ENCODE results near the gene RAB44. TPM values are rescaled to one million over a fixed set of nuclear protein-coding genes. Genes with fewer than 3 reads are reported as not detected.

RAB44 gene
- total RNA-seq, 1 experiment from 2014 or later, result not detected

GRCh38 chr6:36663504-36664446, 33.9 kb upstream of the RAB44 start:
- no peak for DNase-seq (ENCODE audit: low read depth, low spot score)
- in situ Hi-C loops (cut with HindIII; ENCODE audit: low pct_unique_long_range_greater_than_20kb, low sequenced_read_pairs), result no loop called here

GRCh38 chr6:36665180-36665579, 32.4 kb upstream of the RAB44 start:
- DNase-seq (ENCODE audit: low read depth, low spot score), result no peak
- in situ Hi-C loops (cut with HindIII; ENCODE audit: low pct_unique_long_range_greater_than_20kb, low sequenced_read_pairs), result no loop called here

GRCh38 chr6:36666287-36666686, 31.3 kb upstream of the RAB44 start:
- in situ Hi-C loops (cut with HindIII; ENCODE audit: low pct_unique_long_range_greater_than_20kb, low sequenced_read_pairs), result no loop called here
- no peak for DNase-seq (ENCODE audit: low read depth, low spot score)

- in situ Hi-C loops (cut with HindIII; ENCODE audit: low pct_unique_long_range_greater_than_20kb, low sequenced_read_pairs), result no loop called here
- DNase-seq (ENCODE audit: low read depth, low spot score), result peak; percentile 83
Observed at GRCh38 chr6:36666826-36667591, 30.6 kb upstream of the RAB44 start.

GRCh38 chr6:36668591-36668990, 29.0 kb upstream of the RAB44 start:
- in situ Hi-C loops (cut with HindIII; ENCODE audit: low pct_unique_long_range_greater_than_20kb, low sequenced_read_pairs), result no loop called here
- DNase-seq (ENCODE audit: low read depth, low spot score), result no peak

- in situ Hi-C loops (cut with HindIII; ENCODE audit: low pct_unique_long_range_greater_than_20kb, low sequenced_read_pairs), result no loop called here
- DNase-seq (ENCODE audit: low read depth, low spot score), result no peak
Observed at GRCh38 chr6:36669002-36669401, 28.6 kb upstream of the RAB44 start.

- in situ Hi-C loops (cut with HindIII; ENCODE audit: low pct_unique_long_range_greater_than_20kb, low sequenced_read_pairs), result no loop called here
- no peak for DNase-seq (ENCODE audit: low read depth, low spot score)
Observed at GRCh38 chr6:36670271-36670670, 27.4 kb upstream of the RAB44 start.

GRCh38 chr6:36671687-36672375, 25.8 kb upstream of the RAB44 start:
- in situ Hi-C loops (cut with HindIII; ENCODE audit: low pct_unique_long_range_greater_than_20kb, low sequenced_read_pairs), result no loop called here
- no peak for DNase-seq (ENCODE audit: low read depth, low spot score)

GRCh38 chr6:36673882-36674281, 23.7 kb upstream of the RAB44 start:
- in situ Hi-C loops (cut with HindIII; ENCODE audit: low pct_unique_long_range_greater_than_20kb, low sequenced_read_pairs), result no loop called here
- no peak for DNase-seq (ENCODE audit: low read depth, low spot score)

GRCh38 chr6:36674942-36675341, 22.7 kb upstream of the RAB44 start:
- no peak for DNase-seq (ENCODE audit: low read depth, low spot score)
- in situ Hi-C loops (cut with HindIII; ENCODE audit: low pct_unique_long_range_greater_than_20kb, low sequenced_read_pairs), result no loop called here

- in situ Hi-C loops (cut with HindIII; ENCODE audit: low pct_unique_long_range_greater_than_20kb, low sequenced_read_pairs), result no loop called here
- DNase-seq (ENCODE audit: low read depth, low spot score), result peak; percentile 42
Observed at GRCh38 chr6:36676141-36677058, 21.2 kb upstream of the RAB44 start.

GRCh38 chr6:36677059-36677749, 20.4 kb upstream of the RAB44 start:
- DNase-seq (ENCODE audit: low read depth, low spot score), result no peak
- in situ Hi-C loops (cut with HindIII; ENCODE audit: low pct_unique_long_range_greater_than_20kb, low sequenced_read_pairs), result no loop called here

- in situ Hi-C loops (cut with HindIII; ENCODE audit: low pct_unique_long_range_greater_than_20kb, low sequenced_read_pairs), result no loop called here
- no peak for DNase-seq (ENCODE audit: low read depth, low spot score)
Observed at GRCh38 chr6:36677753-36678487, 19.7 kb upstream of the RAB44 start.

- peak; percentile 86 for DNase-seq (ENCODE audit: low read depth, low spot score)
- in situ Hi-C loops (cut with HindIII; ENCODE audit: low pct_unique_long_range_greater_than_20kb, low sequenced_read_pairs), result no loop called here
Observed at GRCh38 chr6:36678488-36679042, 19.1 kb upstream of the RAB44 start, which contains the start of gene CDKN1A. Gene CDKN1A, plus strand, starts transcription at chr6:36678714. Its CDS starts 5,388 bp downstream, at chr6:36684102.

- in situ Hi-C loops (cut with HindIII; ENCODE audit: low pct_unique_long_range_greater_than_20kb, low sequenced_read_pairs), result no loop called here
- DNase-seq (ENCODE audit: low read depth, low spot score), result no peak
Observed at GRCh38 chr6:36679043-36679833, 18.4 kb upstream of the RAB44 start.

Measured in SK-MEL-5 (cell line).